DMS 273 (cell line): ENCODE data around the gene VGLL2.

ENCODE experiments used
- DNase-seq: peaks from one replicate; lab custom pipeline; 2025; ENCODE audit not compliant: unreplicated experiment; lab: John Stamatoyannopoulos, UW

VGLL2 gene

DNA sequence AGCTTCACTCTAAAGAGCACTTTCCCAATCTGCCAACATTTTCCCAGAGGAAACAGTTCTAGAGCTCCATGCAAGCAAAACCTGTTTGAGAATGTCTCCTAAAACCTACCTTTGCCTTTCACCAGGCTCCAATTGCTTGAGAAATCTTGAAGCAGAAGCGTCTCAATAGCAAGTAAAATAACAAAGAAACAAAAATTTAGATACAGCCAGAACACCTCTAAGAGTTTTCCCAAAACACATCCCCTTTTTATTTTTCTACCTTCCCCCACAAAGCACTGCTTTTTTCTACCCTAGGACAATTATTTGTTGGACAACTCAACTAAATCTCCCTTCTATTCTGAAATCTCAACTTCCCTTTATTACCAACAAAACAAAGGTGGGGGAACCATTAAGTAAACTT, 3.6 kb downstream of the VGLL2 start:
- no peak for DNase-seq

DNA sequence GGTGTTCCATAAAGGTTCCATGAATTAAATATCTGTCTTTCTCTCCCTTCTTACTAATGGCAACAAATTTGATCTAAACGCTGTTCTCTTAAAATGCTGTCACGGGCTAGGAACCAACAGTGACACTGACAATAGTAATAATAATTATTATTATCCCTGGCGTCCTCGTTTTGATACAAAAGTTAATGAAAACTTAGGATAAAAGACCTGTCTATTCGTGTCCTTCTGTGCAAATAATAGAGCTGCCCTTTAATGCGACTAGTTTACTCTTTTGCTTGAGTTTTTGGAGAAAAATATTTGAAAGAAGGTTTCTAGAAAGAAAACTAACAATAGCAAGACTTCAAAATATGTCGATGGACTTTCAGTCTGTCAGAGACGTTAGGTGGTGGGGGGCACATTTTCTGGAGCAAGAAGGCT, 4.3 kb downstream of the VGLL2 start:
- DNase-seq: no peak

DNA sequence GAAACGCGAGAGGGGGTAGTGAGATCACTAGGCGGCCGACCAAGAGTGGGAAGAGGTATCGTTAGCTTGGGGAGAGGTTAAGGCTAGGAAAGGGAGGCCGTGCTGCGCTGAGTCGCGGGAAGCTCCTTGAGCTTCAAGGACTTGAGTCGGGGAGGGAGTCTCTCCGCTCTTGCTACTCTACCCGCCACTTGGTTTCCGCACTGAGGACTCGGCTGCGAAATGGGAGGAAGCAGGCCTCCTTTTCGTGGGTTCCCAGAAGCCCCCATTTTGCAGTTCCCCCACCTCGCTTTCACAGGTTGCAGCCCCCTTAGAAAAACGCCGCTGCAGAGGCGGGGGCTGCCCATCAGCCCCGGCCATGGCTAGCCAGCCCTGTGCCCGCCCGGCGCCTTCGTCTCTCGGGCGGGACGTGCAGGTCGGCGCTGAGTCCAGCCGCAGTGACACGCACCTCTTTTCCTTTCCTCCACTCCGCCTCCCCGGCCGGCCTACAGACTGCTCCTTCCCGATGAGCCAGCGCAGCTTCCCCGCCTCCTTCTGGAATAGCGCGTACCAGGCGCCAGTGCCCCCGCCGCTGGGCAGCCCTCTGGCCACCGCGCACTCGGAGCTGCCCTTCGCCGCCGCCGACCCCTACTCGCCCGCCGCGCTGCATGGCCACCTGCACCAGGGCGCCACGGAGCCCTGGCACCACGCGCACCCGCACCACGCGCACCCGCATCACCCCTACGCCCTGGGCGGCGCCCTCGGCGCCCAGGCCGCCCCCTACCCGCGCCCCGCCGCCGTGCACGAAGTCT, 4.9 kb downstream of the VGLL2 start:
- DNase-seq: no peak

DNA sequence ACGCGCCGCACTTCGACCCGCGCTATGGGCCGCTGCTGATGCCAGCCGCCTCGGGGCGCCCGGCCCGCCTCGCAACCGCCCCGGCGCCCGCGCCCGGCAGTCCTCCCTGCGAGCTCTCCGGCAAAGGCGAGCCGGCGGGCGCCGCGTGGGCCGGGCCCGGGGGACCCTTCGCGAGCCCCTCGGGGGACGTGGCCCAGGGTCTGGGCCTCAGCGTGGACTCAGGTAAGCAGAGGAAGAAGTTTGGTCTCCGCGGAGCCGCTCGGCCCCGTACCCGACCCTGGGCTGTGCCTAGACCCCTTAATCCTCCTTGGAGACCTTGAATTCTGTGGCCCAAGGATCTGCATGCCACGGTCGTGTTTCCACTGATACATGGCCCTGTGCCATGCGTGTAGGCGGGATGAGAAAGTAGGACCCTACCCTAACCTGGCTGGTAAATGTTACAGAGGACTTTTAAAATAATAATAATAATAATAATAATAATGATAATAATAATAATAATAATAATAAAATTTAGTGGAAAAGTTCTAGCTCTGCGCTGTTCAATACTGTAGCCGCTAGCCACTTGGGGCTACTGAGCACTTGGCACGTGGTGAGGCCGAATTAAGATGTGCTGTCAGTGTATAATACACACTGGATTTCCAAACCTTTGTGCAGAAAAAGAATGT, 5.6 kb downstream of the VGLL2 start:
- no peak for DNase-seq

DNA sequence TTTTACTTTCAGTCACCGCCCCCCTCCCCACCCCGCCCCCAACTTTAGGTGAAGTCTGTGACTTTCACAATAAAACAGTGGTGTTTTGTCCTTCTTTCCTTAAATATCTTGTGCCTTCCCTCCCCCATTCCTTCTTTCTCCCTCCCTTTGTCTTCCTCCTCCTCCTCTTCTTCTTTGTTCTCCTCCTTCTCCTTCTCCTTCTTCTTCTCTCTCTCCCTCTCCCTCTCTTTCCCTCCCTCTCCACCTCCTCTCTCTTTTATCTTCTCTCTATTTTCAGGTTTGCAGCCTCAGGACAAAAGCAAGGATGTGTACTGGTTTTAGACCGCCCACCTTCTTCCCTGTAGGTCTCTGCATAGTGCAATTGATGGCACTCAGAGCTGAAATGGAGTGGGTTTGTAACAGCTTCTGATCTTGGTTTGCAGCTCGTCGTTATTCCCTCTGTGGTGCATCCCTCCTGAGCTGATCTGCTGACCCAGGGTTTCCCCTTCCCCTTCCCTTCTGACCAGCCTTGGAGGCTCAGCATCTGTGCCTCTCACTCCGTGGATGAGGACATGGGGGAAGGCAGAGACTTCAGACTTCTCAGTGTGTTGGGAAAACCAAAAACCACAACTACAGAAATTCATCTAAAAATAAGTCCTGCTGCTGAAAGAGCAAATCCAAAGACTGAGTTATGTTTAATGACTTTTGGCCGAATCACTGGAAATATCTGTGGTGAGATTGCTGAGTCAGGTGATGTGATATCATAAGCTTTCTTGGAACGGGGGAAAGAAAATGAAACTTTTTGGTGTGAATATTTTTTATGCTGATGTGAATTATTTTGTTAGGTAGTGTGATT, 6.9 kb downstream of the VGLL2 start:
- DNase-seq: no peak

DNA sequence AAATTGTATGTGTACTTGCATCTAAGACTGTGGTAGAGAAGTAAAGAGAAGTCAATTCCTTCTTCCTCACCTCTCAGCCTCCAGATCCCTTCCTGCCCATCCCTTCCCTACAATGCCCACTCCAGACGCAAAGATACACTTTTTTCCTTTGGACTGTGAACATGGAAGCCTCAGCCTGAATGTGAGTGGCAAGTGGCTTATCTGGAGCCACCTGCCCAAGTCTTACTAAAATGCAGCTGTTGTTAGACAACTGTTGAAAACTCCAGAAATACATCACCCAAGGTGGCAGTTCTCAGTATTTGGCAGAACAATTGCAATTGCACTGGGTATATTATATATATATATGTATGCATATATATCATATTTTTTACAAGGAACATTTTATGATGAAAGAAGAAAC, 7.5 kb downstream of the VGLL2 start:
- no peak for DNase-seq

DNA sequence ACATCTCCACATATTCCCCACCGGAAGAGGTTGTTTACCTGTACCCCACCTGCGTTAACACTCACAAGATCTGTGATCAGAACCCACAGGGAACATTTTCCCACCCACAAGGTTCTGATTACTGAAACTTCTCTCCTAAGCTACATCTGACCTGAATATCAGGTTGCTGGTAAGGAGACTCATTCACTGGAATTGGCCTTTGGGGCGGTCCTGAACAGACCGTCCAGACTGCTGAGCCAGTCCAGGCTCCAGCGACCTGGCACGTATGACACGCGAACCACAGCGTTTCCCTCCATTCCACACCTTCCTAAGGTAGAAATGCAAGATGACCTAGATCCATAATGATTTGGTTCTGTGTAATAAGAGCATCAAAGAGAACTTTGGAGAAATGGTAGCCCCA, 9.8 kb downstream of the VGLL2 start:
- DNase-seq: no peak

DNA sequence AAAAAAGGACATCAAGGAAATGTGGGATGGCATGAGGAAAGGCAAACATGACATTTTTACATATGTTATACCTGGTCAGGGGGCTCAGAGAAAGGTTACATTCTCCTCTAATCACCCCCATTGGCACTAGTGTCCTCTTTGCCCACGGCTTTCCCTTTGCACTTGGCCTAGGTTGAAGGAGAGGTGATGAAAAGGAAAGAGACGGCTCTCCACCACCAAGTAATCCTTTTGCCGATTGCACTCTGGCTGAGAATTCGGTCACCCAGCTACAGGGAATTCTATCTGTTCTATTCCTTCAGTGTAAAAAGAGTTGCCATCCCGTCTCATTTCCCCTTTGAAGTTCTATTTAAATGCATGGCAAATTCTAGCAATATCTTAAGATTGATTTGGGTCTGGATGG, 10.4 kb downstream of the VGLL2 start:
- no peak for DNase-seq

DNA sequence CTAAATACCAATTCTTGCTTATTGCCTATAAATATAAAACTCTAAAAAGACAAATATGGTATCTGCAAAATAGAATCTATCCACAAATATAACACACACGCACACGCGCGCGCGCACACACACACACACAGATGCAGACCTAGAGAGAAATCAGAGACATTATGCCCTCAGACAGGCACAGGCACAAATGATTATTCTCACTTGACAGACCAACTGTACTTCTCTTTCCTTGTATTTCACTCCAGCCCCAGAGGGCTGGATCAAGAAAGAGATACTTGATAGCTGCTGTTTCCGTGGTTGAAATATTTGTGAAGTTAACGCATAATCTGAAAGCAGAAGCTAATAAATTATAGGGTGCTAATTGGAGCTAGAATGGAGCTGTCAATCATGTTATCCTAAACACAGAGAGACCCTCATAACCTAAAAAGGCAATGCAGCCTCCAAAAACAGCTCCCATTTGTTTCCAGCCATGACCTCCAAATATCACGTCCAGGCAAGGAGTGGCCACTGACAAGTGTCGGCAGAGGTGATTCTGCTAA, 11.5 kb downstream of the VGLL2 start:
- no peak for DNase-seq

DNA sequence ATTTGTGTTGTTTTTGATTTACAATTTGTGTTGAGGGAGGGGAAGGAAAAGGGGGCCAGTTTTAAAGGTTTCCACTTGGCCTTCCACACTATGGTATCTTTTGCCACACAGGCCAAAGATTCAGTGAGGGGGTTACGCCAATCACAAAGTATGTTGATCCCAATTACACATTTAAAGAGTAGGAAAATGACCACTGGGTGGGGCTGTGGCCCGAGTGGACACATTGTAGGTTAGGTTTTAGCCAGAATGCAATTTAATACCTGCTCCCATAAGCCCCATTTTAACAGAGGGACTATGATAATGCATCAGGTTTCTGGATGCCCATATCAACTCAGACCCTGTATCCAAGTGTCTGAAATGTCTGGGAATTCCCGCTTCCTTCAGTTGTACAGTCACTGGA, 15.6 kb downstream of the VGLL2 start:
- DNase-seq: peak; percentile 8

DNA sequence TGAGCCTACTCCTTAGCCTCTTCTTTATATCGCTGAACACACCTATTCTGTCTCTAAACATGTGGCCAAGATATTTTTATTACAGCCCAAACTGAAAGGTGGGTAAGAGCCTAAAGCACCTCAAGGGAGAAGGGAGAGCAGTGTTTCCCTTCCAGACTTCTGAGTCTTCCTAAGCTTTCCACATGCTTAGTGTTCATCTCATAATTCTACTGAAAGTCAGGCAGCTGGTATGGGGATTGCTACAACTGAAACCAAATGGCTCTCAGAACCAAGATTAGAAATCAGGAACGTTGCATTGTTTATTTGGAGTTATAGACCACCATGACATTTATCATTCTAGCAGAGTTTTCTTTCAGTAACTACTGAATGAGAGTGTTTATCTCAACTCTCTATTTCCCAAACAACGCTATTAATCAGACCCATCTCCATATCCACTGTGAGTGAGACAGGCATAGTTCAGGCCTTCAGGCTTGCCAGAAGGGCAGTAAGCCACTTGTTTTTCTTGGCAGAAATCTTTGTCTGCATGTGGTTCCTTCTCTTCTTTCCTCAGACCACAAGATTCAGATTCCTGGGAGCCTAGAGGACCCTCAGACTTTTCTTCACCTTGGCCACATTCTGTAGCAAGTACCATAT, 22.8 kb downstream of the VGLL2 start:
- DNase-seq: no peak

DNA sequence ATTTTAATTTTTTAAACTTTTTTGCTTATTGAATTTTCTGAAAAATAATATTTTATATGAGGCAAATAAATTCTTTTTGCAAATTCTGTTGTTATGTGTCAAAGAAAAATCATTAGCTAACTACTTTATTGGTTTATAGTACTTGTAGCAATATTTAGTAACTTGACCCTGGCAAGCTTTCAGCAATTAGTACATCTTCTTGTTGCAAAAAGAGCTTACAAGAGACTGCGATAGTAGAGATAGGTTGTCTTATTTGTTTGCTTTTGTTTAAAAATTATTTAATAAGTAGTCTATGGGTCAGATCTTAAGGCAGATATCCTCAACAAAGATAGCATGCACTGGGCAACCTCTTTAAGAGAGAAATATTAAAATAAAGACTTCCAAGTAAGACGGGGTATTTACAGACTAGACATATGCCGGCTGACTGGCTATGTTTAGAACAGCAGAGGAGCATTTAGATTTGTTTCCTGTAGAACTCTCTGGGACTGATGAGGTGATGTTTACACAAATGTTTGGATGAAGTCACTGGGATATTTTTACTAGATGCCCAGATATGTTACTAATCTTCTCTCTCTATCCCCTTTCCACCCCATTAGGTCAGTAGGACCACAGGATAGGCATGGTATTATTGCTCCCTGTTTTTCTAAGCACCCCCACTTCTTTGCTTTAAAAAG, 25.0 kb downstream of the VGLL2 start:
- no peak for DNase-seq

DNA sequence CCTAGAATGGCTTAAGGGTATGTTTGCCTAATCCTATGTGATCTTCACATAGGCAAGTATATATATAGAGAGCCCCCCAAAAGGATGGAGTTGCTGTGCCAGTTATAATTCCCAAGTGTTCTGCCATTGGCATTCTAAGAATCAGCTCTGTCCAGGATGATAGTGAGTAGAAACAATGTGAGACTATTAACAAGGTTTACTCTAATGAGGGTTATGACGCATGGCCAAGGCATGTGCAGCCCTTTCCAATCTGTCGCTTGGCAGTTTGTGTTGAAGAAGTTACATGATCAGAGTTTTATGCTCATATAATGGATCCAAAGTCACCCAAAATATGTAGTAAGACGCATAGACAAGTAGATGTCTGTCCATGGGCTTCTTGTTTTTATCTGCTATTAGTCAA, 33.6 kb downstream of the VGLL2 start:
- DNase-seq: no peak

DNA sequence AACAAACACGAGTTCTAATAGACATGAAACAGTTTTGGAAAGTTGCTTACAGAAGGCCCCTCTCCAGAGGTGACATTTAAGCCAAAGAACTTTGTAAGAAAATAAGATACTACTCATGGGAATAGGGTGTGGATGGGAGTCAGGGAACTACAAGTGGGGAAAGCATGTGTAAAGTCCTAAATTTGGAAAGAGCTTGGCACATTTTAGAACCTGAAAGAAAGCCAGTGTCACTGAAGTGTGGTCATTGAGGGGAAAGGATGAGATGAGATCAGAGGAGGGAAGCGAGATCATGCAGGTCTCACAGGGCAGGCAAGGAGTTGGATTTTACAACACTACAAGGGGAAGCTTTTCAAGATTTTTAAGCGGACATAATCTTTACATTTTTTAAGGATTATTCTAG, 38.0 kb downstream of the VGLL2 start:
- DNase-seq: no peak

DNA sequence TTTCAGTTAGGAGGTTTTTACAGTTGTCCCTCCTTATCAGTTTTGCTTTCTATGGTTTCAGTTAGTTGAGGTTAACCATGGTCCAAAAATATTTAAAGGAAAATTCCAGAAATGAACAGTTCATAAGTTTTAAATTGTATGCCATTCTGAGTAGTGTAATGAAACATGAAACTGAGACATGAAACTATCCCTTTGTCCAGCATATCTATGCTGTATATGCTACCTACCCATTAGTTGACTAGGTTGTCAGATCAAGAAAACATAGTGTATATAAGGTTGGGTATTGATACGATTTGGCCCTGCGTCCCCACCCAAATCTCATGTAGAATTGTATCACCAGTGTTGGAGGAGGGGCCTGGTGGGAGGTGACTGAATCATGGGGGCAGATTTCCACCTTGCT, 39.1 kb downstream of the VGLL2 start:
- DNase-seq: no peak

DNA sequence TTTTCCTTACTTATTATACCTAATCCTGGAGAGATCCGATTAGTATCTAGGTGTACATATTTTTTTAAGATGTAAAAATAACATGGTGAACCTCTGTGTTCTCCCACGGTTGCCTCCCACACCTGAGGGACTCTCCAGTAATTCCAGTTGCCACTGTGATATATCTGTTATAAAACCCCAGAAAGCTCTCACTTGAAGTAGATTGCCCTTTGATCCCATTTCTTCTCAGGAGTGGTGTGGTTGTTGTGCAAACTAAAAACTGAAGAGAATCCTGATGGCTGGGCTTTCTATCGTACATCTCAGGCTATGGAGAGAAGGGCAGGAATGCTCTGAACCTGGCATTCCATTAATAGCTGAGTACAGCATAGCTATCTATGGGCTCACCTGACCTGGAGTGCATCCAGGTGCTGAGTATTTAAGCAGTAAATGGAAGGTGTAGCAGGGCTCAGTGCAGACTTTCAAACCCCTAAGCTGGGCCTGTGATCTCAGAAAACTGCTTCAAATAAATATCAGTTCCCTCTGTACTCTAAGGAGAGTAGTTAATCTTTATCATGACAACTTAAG, 41.0 kb downstream of the VGLL2 start:
- DNase-seq: no peak

DNA sequence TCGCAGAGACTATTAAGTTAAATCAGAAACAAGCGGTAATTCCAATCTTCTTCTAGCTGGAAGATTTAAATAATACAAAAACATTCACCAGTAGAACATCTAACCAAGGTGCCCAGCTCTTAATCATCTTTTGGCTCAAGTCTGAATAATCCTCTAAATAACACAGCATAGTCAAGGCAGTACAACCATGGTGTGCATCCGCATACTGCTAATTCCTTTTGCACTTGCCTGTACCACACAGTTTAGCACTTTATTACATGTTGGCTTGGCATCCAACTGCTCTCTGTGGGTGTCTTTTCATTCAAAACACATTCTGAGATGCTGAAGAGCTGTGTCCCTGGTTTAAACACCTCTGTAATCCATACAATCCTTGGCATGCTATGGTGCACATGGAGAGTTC, 42.3 kb downstream of the VGLL2 start:
- DNase-seq: no peak

DNA sequence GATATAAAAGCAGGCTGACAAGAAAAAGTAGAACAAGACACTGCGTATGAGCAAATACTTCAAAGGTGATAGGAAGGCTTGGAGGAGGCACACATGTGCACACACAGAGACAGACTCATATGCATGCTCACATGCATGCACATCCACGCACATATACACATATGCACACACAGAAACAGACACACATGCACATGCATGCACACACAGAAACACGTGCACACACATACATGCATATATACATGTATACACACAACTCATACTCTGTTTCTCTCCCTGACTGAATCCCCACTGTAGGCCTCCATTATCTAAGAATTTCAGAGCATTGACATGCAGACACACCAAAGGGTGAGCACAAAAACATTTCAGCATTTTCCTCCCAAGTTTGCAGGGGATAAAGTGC, 43.7 kb downstream of the VGLL2 start:
- DNase-seq: no peak

DNA sequence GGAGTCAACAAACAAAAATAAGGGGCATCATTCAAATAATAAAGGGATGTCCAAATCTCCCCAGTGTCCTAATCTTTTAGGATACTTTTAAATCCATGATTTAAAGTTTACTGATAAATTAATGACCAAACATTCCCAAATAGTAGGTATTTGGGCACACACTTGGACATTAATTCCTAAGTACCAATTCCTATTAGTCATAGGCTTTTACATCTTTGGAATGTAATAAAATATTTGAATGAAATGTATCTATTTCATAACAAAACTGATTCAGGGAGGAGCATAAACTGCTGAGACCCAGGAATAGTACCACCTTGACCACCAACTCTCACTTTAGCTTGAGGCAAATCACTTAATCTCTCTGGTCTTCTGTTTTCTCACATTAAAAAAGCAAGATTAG, 44.3 kb downstream of the VGLL2 start:
- no peak for DNase-seq

DNA sequence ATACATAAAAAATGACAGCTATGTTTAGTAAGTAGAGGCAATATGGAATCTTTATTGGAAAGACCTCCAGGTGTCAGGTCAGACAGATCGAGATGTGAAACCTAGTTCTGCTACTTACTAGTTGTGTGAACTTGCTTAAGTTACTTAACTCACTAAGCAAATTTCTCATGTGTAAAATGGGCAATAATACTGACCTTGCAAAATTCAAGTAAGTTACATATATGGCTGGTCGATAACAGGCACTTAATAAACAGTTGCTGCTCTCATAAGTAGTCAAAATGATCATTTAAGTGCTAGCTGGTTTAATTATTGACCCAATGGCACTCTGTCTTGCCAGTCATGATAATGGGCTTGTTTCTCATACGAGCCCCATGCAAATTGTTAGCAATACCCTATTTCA, 46.0 kb downstream of the VGLL2 start:
- DNase-seq: no peak
